Mesothelial cell of epicardium (in vitro differentiated cells): ENCODE results near the gene SLC38A6. TPM values are rescaled to one million over a fixed set of nuclear protein-coding genes. Genes with fewer than 3 reads are reported as not detected.

Source experiments
- DNase-seq, 2 experiments: peaks; one replicate each; pipeline ENCODE4 v3.0.0; 2021; ENCODE audit warnings: low spot score in 2 of 2; ENCODE audit not compliant: unreplicated experiment in 2 of 2
- H3K27ac Mint-ChIP-seq: 2 replicates; pipeline ENCODE4 v1.8.0; 2021; ENCODE audit warnings: mixed read lengths
- H3K27me3 Mint-ChIP-seq: 2 replicates; pipeline ENCODE4 v1.8.0; 2021; ENCODE audit warnings: low read depth, mixed read lengths
- H3K36me3 Mint-ChIP-seq: 2 replicates; pipeline ENCODE4 v1.8.0; 2021; ENCODE audit warnings: mixed read lengths
- H3K4me1 Mint-ChIP-seq: 2 replicates; pipeline ENCODE4 v1.8.0; 2021; ENCODE audit warnings: mixed read lengths
- H3K4me3 Mint-ChIP-seq: 2 replicates; pipeline ENCODE4 v1.8.0; 2021; ENCODE audit warnings: mild to moderate bottlenecking, moderate library complexity, mixed read lengths
- H3K9me3 Mint-ChIP-seq: 2 replicates; pipeline ENCODE4 v1.8.0; 2021; ENCODE audit warnings: mixed read lengths
- CTCF ChIP-seq: fragments of 200-600 bp; sonication (generic); IDR thresholded peaks from one replicate; pipeline ENCODE4 v1.5.0; 2021; ENCODE audit warnings: antibody characterized with exemption; ENCODE audit not compliant: unreplicated experiment
- total RNA-seq: library from RNA; stranded (reverse); gene quantifications from 3 replicates; pipeline ENCODE4 v1.2.1, GENCODE V29; 2021

The SLC38A6 gene
- total RNA-seq, 1 donor from 2014 or later, result 17.1 TPM

DNA sequence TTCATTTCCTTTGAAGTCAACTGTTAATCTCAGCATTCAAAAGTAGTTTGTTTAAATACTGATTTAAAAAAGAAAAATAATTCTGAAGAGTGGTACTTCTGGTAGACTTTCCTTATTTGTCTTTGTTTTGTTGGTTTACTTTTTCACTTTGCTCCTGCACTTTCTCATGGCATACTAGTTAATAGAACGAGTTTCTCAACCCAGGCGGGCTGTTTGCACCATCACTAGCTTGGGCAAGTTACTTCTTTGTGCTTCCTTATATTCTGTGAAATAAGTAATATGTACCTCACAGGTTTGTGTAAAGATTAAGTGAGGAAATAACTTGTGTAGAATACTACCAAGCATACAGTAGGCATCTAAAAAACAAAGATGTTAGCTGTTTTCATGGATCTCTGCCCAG, 45.5 kb downstream of the SLC38A6 start:
- no peak overlapping the region for H3K4me3 Mint-ChIP-seq
- peaks cover 6% of the 10 kb centered on the region for H3K4me1 Mint-ChIP-seq
- no peak for DNase-seq
- H3K27ac Mint-ChIP-seq, result no peak overlapping the region
- no peak for TF ChIP-seq CTCF
- H3K9me3 Mint-ChIP-seq, result no peaks in the 10 kb centered on the region
- no peaks in the 10 kb centered on the region for H3K36me3 Mint-ChIP-seq
- H3K27me3 Mint-ChIP-seq, result peaks cover 13% of the 10 kb centered on the region

GRCh38 chr14:61031026-61031425, 50.0 kb downstream of the SLC38A6 start:
- no peak for DNase-seq
- Mint-ChIP-seq H3K27me3 (peaks cover 11% of the 10 kb centered on the region), H3K9me3 (peaks cover 4% of the 10 kb centered on the region), H3K4me3 (no peak overlapping the region), H3K36me3 (no peaks in the 10 kb centered on the region), H3K27ac (no peak overlapping the region), H3K4me1 (peaks cover 12% of the 10 kb centered on the region)
- no peak for TF ChIP-seq CTCF

- H3K27me3 Mint-ChIP-seq, result peaks cover 7% of the 10 kb centered on the region
- peaks cover 4% of the 10 kb centered on the region for H3K9me3 Mint-ChIP-seq
- no peak overlapping the region for H3K27ac Mint-ChIP-seq
- no peaks in the 10 kb centered on the region for H3K36me3 Mint-ChIP-seq
- H3K4me3 Mint-ChIP-seq, result no peak overlapping the region
- no peak for DNase-seq
- H3K4me1 Mint-ChIP-seq, result peaks cover 19% of the 10 kb centered on the region
- TF ChIP-seq CTCF, result no peak
Observed at GRCh38 chr14:61033054-61033453, 52.0 kb downstream of the SLC38A6 start.

DNA sequence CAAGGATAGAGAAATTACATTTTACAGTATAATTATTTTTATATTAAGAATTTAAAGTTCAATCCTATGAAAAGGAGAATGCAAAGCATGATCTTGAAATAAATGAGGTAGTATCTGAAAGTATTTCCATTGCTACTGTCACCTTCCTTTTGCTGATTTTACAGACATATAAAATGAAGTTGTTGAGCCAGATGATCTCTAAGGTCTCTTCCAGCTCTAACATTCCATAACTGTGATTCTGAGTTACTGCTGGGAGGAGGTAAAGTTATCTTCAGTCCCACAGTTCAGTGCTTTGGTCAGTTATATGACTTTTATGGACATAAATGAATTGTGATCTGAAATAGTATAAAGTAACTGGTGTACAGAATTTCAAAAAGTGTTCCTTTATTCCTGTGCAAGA, 52.8 kb downstream of the SLC38A6 start:
- Mint-ChIP-seq H3K27me3 (peaks cover 5% of the 10 kb centered on the region), H3K4me3 (no peak overlapping the region), H3K36me3 (no peaks in the 10 kb centered on the region), H3K4me1 (peaks cover 19% of the 10 kb centered on the region), H3K27ac (no peak overlapping the region), H3K9me3 (peaks cover 4% of the 10 kb centered on the region)
- no peak for DNase-seq
- no peak for TF ChIP-seq CTCF

GRCh38 chr14:61034416-61035120, 53.5 kb downstream of the SLC38A6 start:
- no peak overlapping the region for H3K4me3 Mint-ChIP-seq
- peaks cover 5% of the 10 kb centered on the region for H3K27me3 Mint-ChIP-seq
- no peak overlapping the region for H3K27ac Mint-ChIP-seq
- peaks cover 4% of the 10 kb centered on the region for H3K9me3 Mint-ChIP-seq
- DNase-seq, result no peak
- peaks cover 19% of the 10 kb centered on the region for H3K4me1 Mint-ChIP-seq
- no peaks in the 10 kb centered on the region for H3K36me3 Mint-ChIP-seq
- TF ChIP-seq CTCF, result no peak
